Glomerular visceral epithelial cell (primary cell): ENCODE results near the gene NCAM1.

Experiments
- DNase-seq: peaks from one replicate; pipeline ENCODE4 v3.0.0-alpha.2; 2016; ENCODE audit errors: extremely low spot score

NCAM1 gene

DNA sequence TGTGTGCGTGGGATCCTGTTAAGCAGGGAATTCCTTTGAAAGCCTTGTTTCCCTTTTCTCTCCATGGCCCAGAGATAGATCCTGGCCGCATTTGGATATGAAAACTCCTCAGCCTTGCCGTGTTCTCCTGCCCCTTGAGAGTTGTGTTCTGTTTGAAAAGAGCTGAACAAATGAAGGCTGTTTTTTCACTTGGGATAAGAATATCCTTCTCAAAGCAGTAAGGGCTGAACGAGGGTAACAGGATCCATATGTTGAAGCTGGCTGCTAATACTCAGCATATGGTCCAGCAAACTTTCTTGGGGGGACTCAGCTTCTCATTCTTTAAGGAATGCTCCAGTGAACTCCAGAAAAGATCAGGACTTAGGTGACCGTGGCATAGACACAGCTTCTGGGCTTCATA lies 238.6 kb downstream of the NCAM1 start:
- no peak for DNase-seq

DNA sequence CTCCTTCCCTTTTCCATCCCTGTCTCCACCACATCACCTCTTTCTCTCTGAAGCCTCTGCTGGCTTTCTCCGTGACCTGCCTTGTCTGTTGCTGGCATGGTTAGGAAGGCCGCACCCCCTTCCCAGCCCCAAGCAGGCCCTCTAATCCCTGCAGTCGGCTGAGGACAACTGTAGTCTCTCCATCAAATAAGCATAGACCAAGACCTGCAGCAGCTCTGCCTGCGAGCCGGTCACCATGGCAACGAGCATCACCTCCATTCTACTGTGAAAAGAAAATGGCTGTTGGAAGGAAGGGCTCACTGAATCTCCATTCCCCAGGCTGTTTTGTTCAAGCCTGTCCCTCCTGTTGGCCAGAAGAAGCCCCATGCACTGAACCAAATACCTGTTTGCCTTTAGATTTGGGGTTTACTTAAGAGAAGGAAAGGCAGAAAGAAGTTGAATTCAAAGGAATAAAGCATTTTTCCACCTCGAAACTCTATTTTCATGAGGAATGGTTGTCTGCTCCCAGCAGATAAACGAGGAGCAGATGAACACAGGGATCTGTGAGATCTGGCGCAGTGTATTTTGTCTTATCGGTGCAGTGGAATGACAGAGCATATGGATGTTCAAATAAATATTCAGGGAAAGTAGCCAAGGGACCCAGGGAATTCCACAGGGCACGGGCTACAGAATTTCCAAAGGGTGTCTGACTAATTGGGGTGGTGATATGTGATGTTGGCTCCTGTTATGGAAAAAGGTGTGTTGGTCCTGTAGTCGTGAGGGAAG lies 240.0 kb downstream of the NCAM1 start:
- DNase-seq = no peak

DNA sequence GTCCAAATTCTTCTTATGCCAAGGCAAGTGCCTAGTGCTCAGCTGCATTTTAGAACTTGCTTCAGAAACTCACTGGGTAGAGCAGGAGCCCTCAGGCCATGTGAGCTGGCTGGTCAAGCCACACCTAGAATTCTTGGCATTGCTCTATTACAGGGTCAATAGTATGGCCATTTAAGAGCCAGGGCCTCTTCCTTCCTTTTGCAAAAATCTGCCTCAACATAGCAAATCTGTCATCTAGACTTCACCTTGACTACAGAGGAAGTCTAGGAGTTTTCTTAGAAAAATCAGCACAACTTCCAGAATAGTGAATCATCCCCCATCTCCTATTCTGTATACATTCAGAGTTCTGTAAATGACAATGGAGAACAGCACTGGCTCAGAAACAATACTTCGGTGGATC lies 241.2 kb downstream of the NCAM1 start:
- DNase-seq = no peak

DNA sequence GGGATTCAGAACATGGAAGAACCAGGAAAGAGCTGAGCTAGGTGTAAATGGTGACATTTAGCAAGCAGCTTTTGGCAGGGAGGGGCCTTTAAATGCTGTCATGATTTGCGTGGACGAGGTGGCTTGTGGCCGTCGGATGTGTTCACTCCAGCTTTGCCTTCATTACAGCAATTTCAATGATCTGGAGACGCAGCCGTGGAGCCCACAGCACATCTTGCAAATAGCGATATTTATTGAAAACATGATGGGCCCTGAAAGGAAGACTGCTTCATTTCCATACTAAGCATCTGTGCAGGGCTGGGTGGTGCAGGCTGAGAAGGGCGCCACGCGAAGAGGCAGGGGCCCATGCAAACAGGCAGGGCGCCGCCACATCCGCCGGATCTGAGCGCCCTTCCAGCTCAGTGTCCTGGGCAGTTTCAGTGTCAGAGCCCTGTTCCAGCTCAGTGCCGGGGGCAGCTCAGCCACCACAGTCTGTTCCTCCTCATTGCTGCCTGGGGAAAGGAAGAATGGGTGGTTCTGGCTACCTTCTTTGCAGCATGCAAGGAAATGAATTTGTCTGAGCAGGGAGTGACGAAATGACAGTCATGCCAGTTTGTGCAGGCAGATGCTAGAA lies 242.0 kb downstream of the NCAM1 start:
- DNase-seq = no peak

DNA sequence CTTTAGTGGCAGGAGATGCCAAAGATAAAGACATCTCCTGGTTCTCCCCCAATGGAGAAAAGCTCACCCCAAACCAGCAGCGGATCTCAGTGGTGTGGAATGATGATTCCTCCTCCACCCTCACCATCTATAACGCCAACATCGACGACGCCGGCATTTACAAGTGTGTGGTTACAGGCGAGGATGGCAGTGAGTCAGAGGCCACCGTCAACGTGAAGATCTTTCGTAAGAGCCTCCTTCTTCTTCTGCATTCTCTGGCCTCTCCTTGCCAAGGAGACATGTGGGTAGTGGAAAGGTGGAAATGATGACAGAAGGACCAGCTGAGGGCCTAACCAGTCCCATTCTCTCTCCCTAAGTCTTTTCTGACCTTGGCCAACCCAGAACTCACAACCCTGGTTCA lies 243.1 kb downstream of the NCAM1 start:
- DNase-seq = no peak

DNA sequence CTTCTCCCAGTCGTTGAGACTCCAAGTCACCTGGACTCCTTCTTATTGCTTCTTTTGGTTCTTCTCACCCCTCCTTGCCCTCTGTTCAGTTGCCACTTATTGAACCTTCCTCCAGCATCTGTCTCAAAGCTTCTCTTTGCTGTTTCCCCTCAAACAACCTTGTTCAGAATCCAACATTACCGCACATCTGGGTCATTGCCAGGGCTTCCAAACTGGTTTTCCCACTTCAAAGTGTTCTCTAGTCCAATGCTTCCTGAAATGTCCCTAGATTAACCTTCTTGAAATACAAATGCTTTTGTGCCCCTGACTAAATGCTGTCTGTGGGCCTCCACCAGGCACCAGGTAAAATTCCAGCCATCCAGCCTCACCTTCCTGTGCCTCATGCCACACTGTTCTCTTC lies 252.3 kb downstream of the NCAM1 start:
- no peak for DNase-seq

DNA sequence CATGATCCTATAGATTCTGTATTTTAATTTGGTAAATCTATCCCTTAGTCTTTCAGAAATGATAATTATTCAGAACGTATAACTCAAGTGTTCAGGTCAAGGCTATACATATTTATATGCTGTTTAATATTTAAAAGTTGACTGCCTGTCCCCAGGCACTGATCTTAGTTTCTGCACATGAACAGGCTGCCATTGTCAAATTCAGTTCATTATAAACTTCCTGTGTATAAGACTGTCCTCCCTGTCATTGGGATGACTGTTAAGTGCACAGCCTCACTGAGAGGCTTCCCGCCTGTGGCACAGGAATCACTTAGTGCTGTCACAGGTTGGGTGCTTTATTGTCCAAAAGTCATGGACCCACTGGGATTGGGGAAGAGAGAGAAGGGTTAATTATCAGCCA lies 261.0 kb downstream of the NCAM1 start:
- DNase-seq = no peak

DNA sequence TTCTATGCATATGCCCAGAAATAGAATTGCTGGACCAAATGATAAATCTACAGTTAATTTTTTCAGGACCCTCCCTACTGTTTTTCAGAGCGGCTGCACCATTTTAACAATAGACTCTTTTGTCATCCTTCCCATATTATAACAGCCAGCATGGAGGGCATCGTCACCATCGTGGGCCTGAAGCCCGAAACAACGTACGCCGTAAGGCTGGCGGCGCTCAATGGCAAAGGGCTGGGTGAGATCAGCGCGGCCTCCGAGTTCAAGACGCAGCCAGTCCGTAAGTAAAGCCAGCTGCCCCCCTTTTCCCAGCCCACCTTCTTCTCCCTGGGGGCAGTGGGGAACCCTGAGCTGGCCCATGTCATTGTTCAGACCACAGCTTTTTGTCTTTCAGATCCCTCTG lies 273.7 kb downstream of the NCAM1 start:
- no peak for DNase-seq

DNA sequence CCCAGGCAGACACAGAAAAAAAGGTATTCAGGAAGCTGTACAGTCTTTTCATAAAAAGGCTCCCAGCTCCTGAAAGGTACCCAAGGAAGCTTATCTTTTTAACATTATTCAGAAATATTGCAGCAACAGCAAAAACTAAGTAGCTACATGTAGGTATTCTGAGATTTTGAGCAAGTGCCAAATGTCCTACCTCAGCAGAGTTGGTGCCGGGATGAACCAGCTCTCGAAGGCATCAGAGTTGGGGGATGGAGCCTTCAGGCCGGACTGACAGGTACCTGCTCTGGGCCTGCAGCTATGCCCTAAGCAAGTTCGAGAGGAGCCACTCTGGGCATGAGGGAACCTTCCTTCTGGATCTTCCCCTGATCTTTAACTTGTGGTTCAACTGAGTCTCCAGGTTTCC lies 276.0 kb downstream of the NCAM1 start:
- DNase-seq = no peak

DNA sequence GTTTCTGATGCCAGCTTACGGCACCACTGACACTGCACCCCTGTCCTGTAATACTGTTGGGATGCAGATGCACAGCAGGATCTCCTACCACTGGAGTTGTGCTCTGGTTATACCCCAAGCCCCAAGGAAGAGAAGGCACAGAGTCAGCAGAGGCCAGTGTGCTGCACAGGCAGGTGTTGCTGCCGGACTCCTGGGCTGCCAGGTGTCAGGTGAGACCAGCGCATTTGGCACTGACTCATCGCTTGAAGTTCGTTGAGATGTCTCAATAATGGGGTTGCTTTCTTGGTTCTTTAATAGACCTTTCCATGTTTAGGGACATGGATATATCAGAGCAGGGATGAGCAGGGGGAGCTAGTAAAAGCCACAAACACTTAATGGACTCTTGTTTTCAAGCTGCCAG lies 277.5 kb downstream of the NCAM1 start:
- no peak for DNase-seq

DNA sequence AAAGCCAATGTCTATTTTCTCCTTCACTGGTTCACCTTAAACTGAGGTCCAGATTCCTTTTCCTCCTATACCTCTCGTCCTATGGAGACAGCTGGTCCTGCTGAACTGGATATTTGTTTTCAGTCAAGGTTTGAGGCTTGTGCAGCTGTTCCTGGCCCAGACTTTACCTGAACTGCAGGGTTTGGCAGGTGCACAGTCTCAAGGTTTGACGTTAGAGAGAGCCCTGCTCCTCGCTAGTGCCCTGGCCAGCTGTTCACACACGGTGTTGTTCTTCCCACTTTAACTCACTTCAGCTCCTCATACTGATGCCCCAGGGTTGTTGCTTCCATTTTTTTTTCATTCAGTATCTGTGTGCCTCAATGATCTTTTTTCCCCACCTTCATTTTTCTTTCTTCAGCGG lies 279.2 kb downstream of the NCAM1 start:
- DNase-seq = no peak

DNA sequence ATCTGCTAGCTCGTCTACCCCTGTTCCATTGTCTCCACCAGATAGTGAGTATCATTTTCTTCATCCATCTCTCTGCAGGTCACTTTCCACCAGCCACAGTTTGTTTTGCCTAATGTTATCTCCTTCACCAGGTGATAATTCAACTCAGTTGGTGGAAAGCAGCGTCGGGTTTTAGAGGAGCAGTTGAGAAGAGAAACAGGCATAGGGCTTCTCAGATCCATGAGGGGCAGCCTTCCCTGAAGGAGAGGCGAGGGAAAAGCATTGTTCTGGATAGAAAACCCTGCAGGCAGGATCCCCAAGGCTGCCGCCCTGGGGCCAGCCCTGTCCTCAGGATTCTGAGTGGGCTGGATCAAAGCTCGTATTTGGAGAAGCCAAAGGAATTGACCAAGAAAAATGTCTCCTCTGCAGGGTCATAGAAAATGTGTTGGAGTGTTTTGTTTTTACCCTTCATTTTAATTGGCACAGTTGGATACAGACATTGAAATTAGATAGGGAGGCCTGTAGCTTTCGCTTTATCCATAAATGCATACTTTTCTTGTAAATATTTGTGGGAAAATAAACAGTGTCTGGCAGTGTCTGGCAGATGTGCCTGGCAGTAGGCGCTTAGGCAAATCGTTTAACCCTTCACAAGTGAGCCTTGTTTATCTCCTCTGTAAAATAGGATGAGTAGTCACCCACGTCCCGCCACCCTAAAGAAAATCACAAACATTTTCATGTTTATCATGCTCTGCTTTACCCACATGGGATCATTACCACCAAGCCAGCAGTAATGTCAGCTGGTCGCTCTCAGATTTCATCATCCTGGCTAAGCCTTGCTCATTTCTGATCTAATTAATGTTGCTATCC lies 279.8 kb downstream of the NCAM1 start:
- no peak for DNase-seq

DNA sequence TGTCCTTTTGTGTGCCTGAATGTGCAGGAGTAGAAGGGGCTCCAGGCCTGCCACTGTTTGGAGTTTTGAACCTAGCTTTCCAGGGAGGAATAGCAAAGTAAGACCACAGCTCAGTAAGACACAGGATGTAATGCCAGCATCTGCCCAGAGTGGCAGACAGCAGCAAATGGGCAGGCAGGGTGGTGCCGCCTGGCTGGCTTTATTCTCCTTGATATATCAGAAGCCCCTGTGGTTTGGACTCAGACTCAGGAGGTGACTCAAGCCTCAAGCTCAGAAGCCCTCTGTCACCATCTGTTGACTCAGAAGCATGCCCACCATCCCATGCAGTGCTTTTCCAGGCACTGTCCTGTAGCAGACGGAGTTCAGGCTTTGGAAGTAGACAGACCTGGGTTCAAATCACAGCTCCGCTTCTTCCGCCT lies 280.4 kb downstream of the NCAM1 start:
- DNase-seq = peak; percentile 61

DNA sequence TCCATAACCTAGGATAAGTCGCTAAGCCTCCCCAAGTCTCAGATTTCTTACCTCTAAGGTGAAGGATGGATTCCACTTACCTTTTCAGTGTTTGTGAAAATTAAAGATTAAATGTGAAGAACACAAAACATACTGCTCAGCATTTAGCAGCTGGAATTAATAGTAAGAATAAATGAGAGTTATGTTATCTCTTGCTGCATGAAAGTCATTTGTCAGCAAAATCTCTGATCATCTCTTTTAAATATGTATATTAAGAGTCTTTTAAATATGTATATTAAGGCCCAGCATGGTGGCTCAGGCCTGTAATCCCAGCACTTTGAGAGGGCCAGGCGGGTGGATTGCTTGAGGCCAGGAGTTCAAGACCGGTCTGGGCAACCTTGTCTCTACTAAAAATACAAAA lies 280.8 kb downstream of the NCAM1 start:
- DNase-seq = no peak

DNA sequence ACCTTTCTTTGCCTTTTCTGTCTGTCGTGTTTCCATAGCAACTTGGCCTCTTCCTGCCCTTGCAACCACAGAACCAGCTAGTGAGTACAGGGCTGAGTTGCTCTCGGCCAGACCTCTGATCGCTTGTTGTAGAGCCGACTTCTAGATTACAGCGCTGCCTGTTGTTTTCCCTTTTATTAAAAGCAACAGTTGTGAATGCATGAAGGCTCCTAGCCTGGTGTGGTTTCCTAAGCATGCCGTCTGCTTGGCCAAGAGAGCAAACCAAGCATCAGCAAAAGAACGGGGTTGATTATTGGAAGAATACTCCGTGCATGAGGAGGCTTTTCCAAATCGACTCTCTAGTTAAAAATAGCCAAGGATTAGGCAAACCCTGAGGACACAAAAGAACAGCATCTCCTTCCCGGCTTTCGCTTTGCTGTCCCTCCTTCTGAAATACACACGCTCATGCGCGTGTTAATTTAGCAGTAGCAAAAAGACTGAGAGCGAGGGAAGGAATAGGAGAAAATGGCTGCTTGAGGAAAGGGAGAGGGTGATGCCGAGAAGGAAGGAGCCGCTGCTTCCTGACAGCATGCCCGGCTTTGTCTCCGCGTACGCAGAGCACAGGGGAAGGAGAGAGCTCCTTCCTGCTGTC lies 281.7 kb downstream of the NCAM1 start:
- DNase-seq = peak; percentile 48

DNA sequence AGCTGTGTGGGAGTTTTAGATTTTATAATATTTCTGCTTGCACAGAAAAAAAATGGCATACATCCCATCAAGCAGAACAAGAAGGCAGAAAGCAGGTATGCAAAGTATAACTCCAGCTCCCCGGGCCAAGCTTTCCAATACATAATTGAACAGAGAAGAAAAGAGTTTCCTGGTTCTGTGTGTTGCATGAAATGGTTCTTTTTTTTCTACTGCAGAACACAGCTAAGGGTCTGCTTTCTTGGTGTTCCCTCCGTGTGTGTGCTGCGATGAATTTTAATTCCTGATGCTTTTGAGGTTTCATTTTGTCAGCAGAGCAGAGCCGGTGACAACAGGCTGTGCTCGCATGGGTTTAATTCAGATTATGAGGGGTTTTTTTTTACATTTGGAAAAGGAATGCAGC lies 282.5 kb downstream of the NCAM1 start:
- DNase-seq = no peak

DNA sequence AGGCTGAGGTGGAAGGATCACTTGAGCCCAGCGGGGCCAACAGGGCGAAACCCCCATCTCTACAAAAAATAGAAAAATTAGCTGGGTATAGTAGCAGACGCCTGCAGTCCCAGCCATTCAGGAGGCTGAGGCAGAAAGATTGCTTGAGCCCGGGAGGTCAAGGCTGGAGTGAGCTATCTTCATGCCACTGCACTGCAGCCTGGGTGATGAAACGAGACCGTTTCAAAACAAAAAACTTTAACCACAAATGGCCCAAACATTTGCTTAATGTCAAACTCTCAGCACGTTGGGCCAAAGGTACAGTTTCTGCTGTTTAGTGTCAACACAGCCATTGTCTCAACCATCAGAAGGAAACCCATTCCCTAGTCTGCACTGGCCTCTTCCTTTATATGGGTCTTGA lies 284.0 kb downstream of the NCAM1 start:
- no peak for DNase-seq

DNA sequence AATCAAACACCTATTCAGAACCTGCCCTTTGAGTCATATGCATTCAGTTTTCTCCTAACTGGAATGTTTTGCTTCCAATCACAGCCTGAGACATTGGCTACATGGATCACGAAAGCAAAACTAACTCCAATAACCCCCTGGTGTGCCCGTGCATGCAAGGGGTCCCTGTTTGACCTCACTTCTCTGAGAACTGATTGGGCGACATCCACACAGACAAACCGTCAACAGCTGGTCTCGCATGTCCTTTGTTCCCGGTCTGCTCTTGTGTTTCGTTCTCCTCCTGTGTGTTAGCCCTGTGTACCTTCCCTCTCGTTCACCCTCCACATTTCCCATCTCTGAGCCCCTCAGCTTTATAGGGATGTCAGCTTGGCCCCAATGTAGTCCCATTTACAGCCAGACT lies 286.0 kb downstream of the NCAM1 start:
- no peak for DNase-seq

DNA sequence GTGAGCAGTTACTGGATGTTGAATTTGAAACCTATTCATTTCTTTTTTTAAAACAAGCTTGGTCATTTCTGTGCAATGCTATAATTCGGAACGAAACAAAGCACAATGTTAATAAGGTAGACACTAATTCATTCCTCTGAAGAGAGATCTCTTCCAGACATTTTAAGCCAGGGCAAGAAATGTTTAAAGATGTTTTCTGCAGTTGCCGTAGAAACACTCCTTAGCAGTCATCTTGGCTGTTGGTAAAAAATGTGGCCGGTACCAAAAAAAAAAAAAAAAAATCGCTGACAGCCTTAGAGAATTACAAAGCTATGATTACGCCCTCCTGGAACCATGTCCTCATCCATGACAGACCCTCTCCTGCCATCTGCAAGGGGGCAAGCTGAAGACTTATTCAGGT lies 286.7 kb downstream of the NCAM1 start:
- no peak for DNase-seq

DNA sequence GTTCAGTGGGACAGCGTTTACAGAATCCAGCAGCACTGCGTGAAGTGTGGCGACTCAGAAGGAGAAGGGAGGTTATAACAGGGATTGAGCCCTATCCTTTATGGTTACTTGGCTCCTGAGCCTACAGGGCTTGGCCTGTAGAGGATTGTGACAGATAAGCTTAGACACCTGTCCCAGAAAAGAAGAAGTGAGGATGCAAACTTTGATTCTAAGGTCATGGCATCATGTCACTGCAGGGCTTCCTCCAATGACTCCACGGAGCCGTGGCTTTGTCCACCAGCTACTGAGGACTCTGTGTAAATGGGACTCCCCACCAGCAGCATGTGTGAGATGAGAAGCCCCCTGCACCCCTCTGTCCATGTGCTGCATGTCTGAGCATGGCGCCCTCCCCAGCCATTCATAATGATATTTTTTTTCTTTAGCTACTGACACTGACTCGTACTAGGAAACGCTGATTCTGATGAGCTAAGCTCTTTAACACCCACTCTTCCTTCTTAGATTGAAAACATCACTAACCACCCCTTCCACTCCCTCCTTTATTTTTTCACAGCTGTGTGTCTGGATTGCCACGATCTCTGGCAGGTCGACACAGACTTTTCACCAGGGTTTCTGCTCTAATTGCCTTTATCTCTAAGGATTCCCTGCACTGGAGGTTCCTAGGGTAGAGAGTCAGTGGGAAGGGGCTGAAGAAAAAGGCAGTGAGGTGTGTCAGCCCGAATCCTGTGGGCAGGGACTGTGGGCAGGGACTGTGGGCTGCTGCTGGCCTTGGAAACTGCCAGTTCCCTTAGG lies 287.7 kb downstream of the NCAM1 start:
- DNase-seq = no peak

DNA sequence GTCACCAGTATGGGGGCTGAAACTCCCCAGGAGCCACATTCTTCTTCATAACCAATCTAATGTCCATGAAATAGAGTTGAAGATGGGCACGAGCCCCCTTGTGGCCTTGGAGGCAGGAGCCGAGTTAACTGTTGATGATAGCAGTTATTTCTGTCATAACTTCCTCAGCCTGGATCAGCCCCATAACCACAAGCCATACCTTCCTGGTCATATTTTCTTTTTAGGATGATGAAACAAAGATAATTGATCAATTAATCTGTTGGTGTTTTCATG lies 288.2 kb downstream of the NCAM1 start:
- peak; percentile 6 for DNase-seq

DNA sequence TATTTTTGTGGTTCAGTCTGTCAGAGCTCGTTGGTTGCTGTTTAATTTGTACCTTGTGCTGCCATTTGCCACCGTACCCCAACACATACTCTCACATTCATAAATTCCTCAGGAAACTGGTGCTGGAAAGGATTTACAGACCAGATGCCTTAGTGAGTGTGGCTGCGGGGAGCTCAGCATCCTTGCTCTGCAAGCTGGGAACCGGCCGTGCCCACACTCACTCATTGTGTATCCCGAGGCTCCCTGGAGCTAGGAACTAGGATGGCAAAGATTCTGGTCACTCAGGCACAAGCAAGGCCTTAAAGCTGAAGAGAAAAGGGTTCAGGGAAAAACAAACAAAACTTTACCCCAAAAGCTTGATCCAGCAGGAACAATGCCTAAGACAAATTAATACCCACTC lies 288.6 kb downstream of the NCAM1 start:
- DNase-seq = no peak
